Keratinocyte (primary cell): Measurements from ENCODE around the gene WDR27. TPM values are rescaled to one million over a fixed set of nuclear protein-coding genes. Genes with fewer than 3 reads are reported as not detected.

ENCODE experiments used
- DNase-seq: peaks from one replicate; pipeline ENCODE4 v3.0.0-alpha.2; 2011; ENCODE audit warnings: low read depth, missing footprints, low spot score
- FAIRE-seq: peaks from 2 replicates; lab custom pipeline; 2011; peaks lifted over from hg19 to GRCh38; lab: Jason Lieb, UNC
- H2AFZ ChIP-seq: 2 replicates; pipeline ENCODE4 v1.6.0; 2012; ENCODE audit warnings: low read length, control low read depth, inconsistent platforms; ENCODE audit not compliant: control insufficient read depth
- H3K27ac ChIP-seq: 2 replicates; pipeline ENCODE4 v1.5.1; 2011; ENCODE audit warnings: low read length; ENCODE audit not compliant: control insufficient read depth, insufficient read depth
- H3K27me3 ChIP-seq: 3 replicates; pipeline ENCODE4 v1.6.0; 2011; ENCODE audit warnings: low read length; ENCODE audit not compliant: control insufficient read depth, insufficient read depth; ENCODE audit errors: extremely low read depth
- H3K36me3 ChIP-seq, 2 experiments: 2 replicates in 1 of 2; 3 replicates in 1 of 2; pipeline ENCODE4 v1.5.1; 2011; ENCODE audit warnings: low read length in 2 of 2, mild to moderate bottlenecking in 1 of 2; ENCODE audit not compliant: control insufficient read depth in 2 of 2, insufficient read depth in 2 of 2; ENCODE audit errors: extremely low read depth in 1 of 2
- H3K4me1 ChIP-seq: 3 replicates; pipeline ENCODE4 v1.5.1; 2011; ENCODE audit warnings: low read length; ENCODE audit not compliant: control insufficient read depth, insufficient read depth; ENCODE audit errors: extremely low read depth
- H3K4me2 ChIP-seq: 3 replicates; pipeline ENCODE4 v1.6.0; 2011; ENCODE audit warnings: low read depth, low read length; ENCODE audit not compliant: control insufficient read depth, insufficient read depth; ENCODE audit errors: extremely low read depth
- H3K4me3 ChIP-seq, 3 experiments: fragments of 200-600 bp in 1 of 3; sonication (generic) in 1 of 3; 2 replicates in 2 of 3; 3 replicates in 1 of 3; pipeline ENCODE4 v1.5.1; 2011 to 2016; ENCODE audit warnings: low read length in 3 of 3, mild to moderate bottlenecking in 3 of 3, control low read depth in 2 of 3, inconsistent platforms in 1 of 3, low read depth in 1 of 3, mixed read lengths in 1 of 3, mixed run types in 1 of 3, moderate library complexity in 1 of 3; ENCODE audit not compliant: control insufficient read depth in 2 of 3, insufficient read depth in 2 of 3; ENCODE audit errors: extremely low read depth in 1 of 3
- H3K79me2 ChIP-seq: 2 replicates; pipeline ENCODE4 v1.6.0; 2012; ENCODE audit warnings: low read length; ENCODE audit not compliant: control insufficient read depth, insufficient read depth
- H3K9ac ChIP-seq: 3 replicates; pipeline ENCODE4 v1.6.0; 2011; ENCODE audit warnings: low read length; ENCODE audit not compliant: control insufficient read depth, insufficient read depth; ENCODE audit errors: extremely low read depth
- H3K9me1 ChIP-seq: 3 replicates; pipeline ENCODE4 v1.6.0; 2011; ENCODE audit warnings: low read length; ENCODE audit not compliant: control insufficient read depth, insufficient read depth; ENCODE audit errors: extremely low read depth
- H3K9me3 ChIP-seq: 2 replicates; pipeline ENCODE4 v1.5.1; 2012; ENCODE audit warnings: low read depth, low read length; ENCODE audit not compliant: control insufficient read depth
- H4K20me1 ChIP-seq: 3 replicates; pipeline ENCODE4 v1.6.0; 2011; ENCODE audit warnings: low read length; ENCODE audit not compliant: control insufficient read depth, insufficient read depth; ENCODE audit errors: extremely low read depth
- EZH2 ChIP-seq: IDR thresholded peaks from one replicate; pipeline ENCODE4 v1.6.1; 2012; ENCODE audit warnings: inconsistent platforms, mild to moderate bottlenecking, low read length, moderate library complexity
- dilution Hi-C: fragments of 300-500 bp; cut with MboI; formaldehyde crosslinking; loops from one replicate; pipeline ENCODE4 v1.7.0; 2020; ENCODE audit warnings: low sequenced_read_pairs; ENCODE audit not compliant: extremely low pct_ligation_motif_present
- polyA plus RNA-seq, 5 experiments: library from polyadenylated mRNA; depleted of rRNA in 3 of 5; stranded (reverse) in 3 of 5; stranded (forward) in 1 of 5; unstranded in 1 of 5; fragments of >200 nt; gene quantifications; 1 replicate in 1 of 5; 2 replicates in 3 of 5; 3 replicates in 1 of 5; pipeline versions ENCODE4 v1.2.1 to v1.2.3, GENCODE V29; 2011 to 2012; ENCODE audit warnings: missing spikeins in 2 of 5, low read depth in 1 of 5, low replicate concordance in 1 of 5
- TF ChIP-seq, protein P1 (sequence below), 3 experiments: IDR thresholded peaks in 1 of 3; conservative IDR thresholded peaks in 1 of 3; optimal IDR thresholded peaks in 1 of 3; 2 replicates in 2 of 3; 3 replicates in 1 of 3; pipeline versions ENCODE3 to v1.5.1; 2011; ENCODE audit warnings: low read length in 3 of 3, mild to moderate bottlenecking in 3 of 3, moderate library complexity in 2 of 3, control low read depth in 1 of 3, inconsistent platforms in 1 of 3; ENCODE audit not compliant: insufficient read depth in 2 of 3; ENCODE audit errors: extremely low read depth in 1 of 3

Gene WDR27
- polyA plus RNA-seq, 1 donor (not counting 4 experiments of a cell fraction or from before 2014, with no cell fraction given), result 17.8 TPM

DNA sequence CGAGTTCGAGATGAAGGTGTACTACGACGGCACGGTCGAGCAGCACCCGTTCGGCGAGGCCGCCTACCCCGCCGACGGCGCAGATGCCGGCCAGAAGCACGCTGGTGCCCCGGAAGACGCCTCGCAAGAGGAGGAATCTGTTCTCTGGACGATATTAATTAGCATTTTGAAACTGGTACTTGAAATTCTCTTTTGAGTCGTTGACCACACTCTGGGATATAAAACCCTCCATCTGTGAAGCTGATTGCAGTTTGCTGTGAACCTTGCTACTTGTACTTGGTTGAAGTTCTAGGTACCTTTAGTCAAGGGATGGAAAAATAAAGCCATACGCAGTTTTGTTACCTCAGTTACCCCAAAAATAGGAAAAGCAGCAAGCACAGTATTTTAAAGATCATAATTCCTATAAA is 1.0 kb upstream of the WDR27 start:
- peaks cover 65% of the 10 kb centered on the region for H3K79me2 ChIP-seq
- DNase-seq (no peak), FAIRE-seq (no peak)
- no peaks in the 10 kb centered on the region for H3K9me1 ChIP-seq
- H4K20me1 ChIP-seq, result no peaks in the 10 kb centered on the region
- no peaks in the 10 kb centered on the region for H3K9me3 ChIP-seq
- TF ChIP-seq, protein P1, sequence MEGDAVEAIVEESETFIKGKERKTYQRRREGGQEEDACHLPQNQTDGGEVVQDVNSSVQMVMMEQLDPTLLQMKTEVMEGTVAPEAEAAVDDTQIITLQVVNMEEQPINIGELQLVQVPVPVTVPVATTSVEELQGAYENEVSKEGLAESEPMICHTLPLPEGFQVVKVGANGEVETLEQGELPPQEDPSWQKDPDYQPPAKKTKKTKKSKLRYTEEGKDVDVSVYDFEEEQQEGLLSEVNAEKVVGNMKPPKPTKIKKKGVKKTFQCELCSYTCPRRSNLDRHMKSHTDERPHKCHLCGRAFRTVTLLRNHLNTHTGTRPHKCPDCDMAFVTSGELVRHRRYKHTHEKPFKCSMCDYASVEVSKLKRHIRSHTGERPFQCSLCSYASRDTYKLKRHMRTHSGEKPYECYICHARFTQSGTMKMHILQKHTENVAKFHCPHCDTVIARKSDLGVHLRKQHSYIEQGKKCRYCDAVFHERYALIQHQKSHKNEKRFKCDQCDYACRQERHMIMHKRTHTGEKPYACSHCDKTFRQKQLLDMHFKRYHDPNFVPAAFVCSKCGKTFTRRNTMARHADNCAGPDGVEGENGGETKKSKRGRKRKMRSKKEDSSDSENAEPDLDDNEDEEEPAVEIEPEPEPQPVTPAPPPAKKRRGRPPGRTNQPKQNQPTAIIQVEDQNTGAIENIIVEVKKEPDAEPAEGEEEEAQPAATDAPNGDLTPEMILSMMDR (optimal IDR thresholded peaks at IDR 0.05 in 1 of 3, IDR thresholded peaks at IDR 0.05 in 1 of 3, conservative IDR thresholded peaks at IDR 0.05 in 1 of 3; ENCODE audit: extremely low read depth in 1 of 3, insufficient read depth in 2 of 3, low read length in 3 of 3), result no peak
- no peak for TF ChIP-seq EZH2
- dilution Hi-C loops, result no loop called here
- peaks cover 34% of the 10 kb centered on the region for H3K4me1 ChIP-seq
- peak overlapping the region; percentile 83 for H3K27ac ChIP-seq
- H3K36me3 ChIP-seq, result peaks cover 0 to 3% of the 10 kb centered on the region in 2 experiments
- no peak overlapping the region for H2AFZ ChIP-seq
- no peaks in the 10 kb centered on the region for H3K27me3 ChIP-seq
- peak overlapping the region; percentile 90 to 94 (median 91) for H3K4me3 ChIP-seq
- peak overlapping the region; percentile 91 for H3K9ac ChIP-seq
- peak overlapping the region; percentile 93 for H3K4me2 ChIP-seq

DNA sequence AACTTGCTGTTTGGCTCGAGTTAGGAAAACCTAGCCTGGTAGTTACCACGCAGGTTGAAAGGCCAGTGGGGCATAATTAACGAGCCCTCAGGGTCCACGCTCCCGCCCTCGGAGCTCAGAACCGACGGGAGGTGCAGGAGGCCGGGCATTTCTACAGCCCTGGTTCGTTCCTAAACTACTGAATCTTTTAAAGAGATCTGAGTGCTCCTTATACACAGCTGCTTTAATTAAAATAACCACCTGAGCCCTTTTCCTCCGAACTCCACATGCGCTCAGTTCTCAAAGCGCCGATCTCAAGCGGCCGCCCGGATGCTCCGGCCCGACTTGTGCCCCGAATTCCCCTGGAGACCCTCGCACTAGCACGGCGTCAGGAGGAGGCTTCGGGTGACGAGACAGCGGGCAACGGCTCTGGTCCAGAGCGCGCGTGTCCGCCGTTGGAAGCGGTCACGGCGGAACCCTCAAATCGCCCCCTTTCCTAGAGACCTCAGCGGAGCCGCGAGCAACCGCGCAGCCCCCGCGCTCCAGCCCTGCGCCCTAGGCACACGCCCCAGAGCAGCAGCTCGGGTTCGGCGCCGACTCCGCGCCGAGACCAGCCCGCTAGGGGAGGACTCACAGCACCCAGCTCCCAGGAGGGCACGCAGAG is 397 bp downstream of the WDR27 start:
- Histone ChIP-seq H2AFZ (peak overlapping the region; percentile 84), H3K27me3 (no peaks in the 10 kb centered on the region), H3K9me3 (no peaks in the 10 kb centered on the region), H4K20me1 (no peaks in the 10 kb centered on the region), H3K27ac (peak overlapping the region; percentile 83), H3K36me3 (peaks cover 0 to 3% of the 10 kb centered on the region in 2 experiments), H3K9ac (peak overlapping the region; percentile 91), H3K4me2 (peak overlapping the region; percentile 93), H3K9me1 (no peaks in the 10 kb centered on the region), H3K4me1 (peaks cover 38% of the 10 kb centered on the region), H3K79me2 (peaks cover 69% of the 10 kb centered on the region), H3K4me3 (peak overlapping the region; percentile 90 to 94 (median 91))
- no peak for TF ChIP-seq EZH2
- no peak for DNase-seq
- dilution Hi-C loops, result no loop called here
- FAIRE-seq, result no peak
